ENCODE results near the gene LYRM7.
"Not testable (repeated sequence)": the region's sequence is repeated elsewhere in the genome, so short reads cannot be mapped to it uniquely, and the experiment has no call there.

Gene LYRM7

GRCh38 chr5:131222731-131223130 lies 52.0 kb downstream of the LYRM7 start:
- no peak for DNase-seq

- DNase-seq: no peak
Observed at GRCh38 chr5:131223751-131224386, 53.1 kb downstream of the LYRM7 start.

GRCh38 chr5:131224387-131225201 lies 53.9 kb downstream of the LYRM7 start:
- no peak for DNase-seq

GRCh38 chr5:131225282-131225974 lies 54.7 kb downstream of the LYRM7 start:
- no peak for DNase-seq

- no peak for DNase-seq
Observed at GRCh38 chr5:131226899-131227298, 56.2 kb downstream of the LYRM7 start.

GRCh38 chr5:131228646-131229045 lies 57.9 kb downstream of the LYRM7 start:
- no peak for DNase-seq

GRCh38 chr5:131229623-131230022 lies 58.9 kb downstream of the LYRM7 start:
- no peak for DNase-seq

- DNase-seq: no peak
Observed at GRCh38 chr5:131230406-131230805, 59.7 kb downstream of the LYRM7 start.

- no peak for DNase-seq
Observed at GRCh38 chr5:131239686-131240085, 68.9 kb downstream of the LYRM7 start.

GRCh38 chr5:131242728-131243255 lies 72.0 kb downstream of the LYRM7 start:
- no peak for DNase-seq

GRCh38 chr5:131245312-131245711 lies 74.6 kb downstream of the LYRM7 start:
- DNase-seq: no peak

- DNase-seq: no peak
Observed at GRCh38 chr5:131245948-131246347, 75.2 kb downstream of the LYRM7 start.

GRCh38 chr5:131246504-131246903 lies 75.8 kb downstream of the LYRM7 start:
- no peak for DNase-seq

GRCh38 chr5:131250751-131251475 lies 80.2 kb downstream of the LYRM7 start:
- DNase-seq: no peak

- no peak for DNase-seq
Observed at GRCh38 chr5:131252824-131253171, 82.1 kb downstream of the LYRM7 start.

GRCh38 chr5:131254025-131254424 lies 83.3 kb downstream of the LYRM7 start:
- not testable (repeated sequence) for DNase-seq

- DNase-seq: no peak
Observed at GRCh38 chr5:131254741-131255140, 84.0 kb downstream of the LYRM7 start.

Measured in NCI-H1048 (cell line).